Forelimb muscle (tissue), 1 donor: ENCODE results near the gene POC1A. TPM values are rescaled to one million over a fixed set of nuclear protein-coding genes. Genes with fewer than 3 reads are reported as not detected.

Experiments used
- DNase-seq: peaks from one replicate; pipeline ENCODE4 v3.0.0-alpha.2; 2013; ENCODE audit warnings: low read depth
- polyA plus RNA-seq: library from polyadenylated mRNA; unstranded; fragments of 120-200 nt; gene quantifications from one replicate; pipeline ENCODE4 v1.2.1, GENCODE V29; 2013; ENCODE audit not compliant: insufficient read length

Gene POC1A
- polyA plus RNA-seq, 1 donor: 3.7 TPM

DNA sequence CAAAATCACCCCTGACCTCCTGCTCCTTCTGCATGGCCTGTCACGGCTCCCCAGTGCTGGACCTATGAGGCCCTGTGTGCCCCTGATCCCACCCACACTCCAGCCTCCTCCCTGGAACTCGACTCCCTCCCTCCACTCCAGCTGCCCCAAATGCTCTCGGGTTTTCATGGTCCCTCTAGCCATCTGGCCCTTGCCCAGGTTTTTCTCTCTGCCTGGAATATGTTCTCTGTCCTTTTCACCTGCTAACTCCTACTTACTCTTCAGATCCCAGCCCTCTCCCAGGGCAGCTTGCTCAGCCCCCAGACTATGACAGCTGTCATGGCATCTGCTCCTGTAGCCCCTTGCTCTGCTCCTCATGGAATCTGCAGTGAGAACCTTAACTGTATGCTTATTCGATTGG is 128.2 kb downstream of the POC1A start:
- no peak for DNase-seq

DNA sequence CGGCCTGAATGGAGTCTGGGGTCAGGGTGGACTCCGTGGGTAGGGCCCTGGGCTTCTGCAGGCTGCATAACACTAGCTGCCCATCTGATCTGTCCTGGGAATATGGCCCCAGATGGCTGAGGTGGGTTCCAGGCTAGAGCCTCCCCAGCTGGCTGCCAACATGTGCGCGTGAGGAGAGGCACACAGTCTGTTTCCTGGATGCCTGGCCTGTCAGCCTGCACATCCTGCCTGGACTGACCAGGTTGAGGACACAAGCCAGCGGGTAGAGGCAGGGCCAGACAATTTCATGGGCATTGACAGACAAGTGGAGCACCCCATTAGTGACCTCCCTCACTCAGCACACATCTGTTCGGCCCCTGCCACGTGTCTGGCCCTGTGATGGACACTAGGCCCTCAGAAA is 128.8 kb downstream of the POC1A start:
- no peak for DNase-seq

Other genes with a start within 250 kb of the POC1A start
- 15.2 TPM for gene RRP9, start 212.5 kb downstream of the POC1A start, polyA plus RNA-seq
- 5.5 TPM for gene PARP3, start 212.1 kb downstream of the POC1A start, polyA plus RNA-seq
- 0.89 TPM for gene GPR62, start 199.0 kb downstream of the POC1A start, polyA plus RNA-seq
- gene PCBP4, start 187.0 kb downstream of the POC1A start, polyA plus RNA-seq: 68.7 TPM
- gene ABHD14B, start 180.4 kb downstream of the POC1A start, polyA plus RNA-seq: 21.9 TPM
- 16.1 TPM for gene ABHD14A, start 179.4 kb downstream of the POC1A start, polyA plus RNA-seq
- 12.9 TPM for gene ACY1, start 170.9 kb downstream of the POC1A start, polyA plus RNA-seq
- 3,323 TPM for gene RPL29, start 158.5 kb downstream of the POC1A start, polyA plus RNA-seq
- gene DUSP7, start 97.9 kb downstream of the POC1A start, polyA plus RNA-seq: 18.5 TPM
- 31.2 TPM for gene ALAS1, start 43.7 kb upstream of the POC1A start, polyA plus RNA-seq
- gene TLR9, start 71.2 kb upstream of the POC1A start, polyA plus RNA-seq: 0.44 TPM
- gene TWF2, start 84.7 kb upstream of the POC1A start, polyA plus RNA-seq: 22.3 TPM
- 13.3 TPM for gene PPM1M, start 91.3 kb upstream of the POC1A start, polyA plus RNA-seq
- 80.2 TPM for gene WDR82, start 124.2 kb upstream of the POC1A start, polyA plus RNA-seq
- gene GLYCTK, start 133.4 kb upstream of the POC1A start, polyA plus RNA-seq: 4.1 TPM
- 5.6 TPM for gene DNAH1, start 161.9 kb upstream of the POC1A start, polyA plus RNA-seq